NCI-H524 treated with DMSO at 0.1 percent for 48 hours (cell line): ENCODE results near the gene ROCK1.
"Not testable (repeated sequence)": the region's sequence is repeated elsewhere in the genome, so short reads cannot be mapped to it uniquely, and the experiment has no call there.

Experiments
- DNase-seq: peaks from one replicate; lab custom pipeline; 2025; lab: John Stamatoyannopoulos, UW

The ROCK1 gene

GRCh38 chr18:21111346-21112139 is at the start of gene ROCK1:
Gene ROCK1, minus strand, starts transcription at chr18:21111813. Its CDS starts 903 bp downstream, at chr18:21110910.
- DNase-seq, result peak; percentile 83

GRCh38 chr18:21155443-21155842 is 43.8 kb upstream of the ROCK1 start:
- DNase-seq, result no peak

GRCh38 chr18:21146016-21146415 is 34.4 kb upstream of the ROCK1 start:
- DNase-seq, result no peak

GRCh38 chr18:21145371-21145770 is 33.8 kb upstream of the ROCK1 start:
- DNase-seq, result no peak

GRCh38 chr18:21141668-21142422 is 30.2 kb upstream of the ROCK1 start:
- DNase-seq, result no peak

- not testable (repeated sequence) for DNase-seq
Observed at GRCh38 chr18:21137719-21138488, 26.3 kb upstream of the ROCK1 start.

GRCh38 chr18:21134895-21135294 is 23.3 kb upstream of the ROCK1 start:
- no peak for DNase-seq

GRCh38 chr18:21132398-21132918 is 20.8 kb upstream of the ROCK1 start:
- no peak for DNase-seq

GRCh38 chr18:21131698-21132227 is 20.1 kb upstream of the ROCK1 start:
- no peak for DNase-seq

- no peak for DNase-seq
Observed at GRCh38 chr18:21129566-21130216, 18.1 kb upstream of the ROCK1 start.

- DNase-seq, result no peak
Observed at GRCh38 chr18:21123290-21123926, 11.8 kb upstream of the ROCK1 start.

- no peak for DNase-seq
Observed at GRCh38 chr18:21118806-21119205, 7.2 kb upstream of the ROCK1 start.

GRCh38 chr18:21117409-21118131 is 6.0 kb upstream of the ROCK1 start:
- DNase-seq, result no peak

GRCh38 chr18:21115519-21116411 is 4.2 kb upstream of the ROCK1 start:
- no peak for DNase-seq

- DNase-seq, result no peak
Observed at GRCh38 chr18:21112543-21113105, 1.0 kb upstream of the ROCK1 start.

GRCh38 chr18:21112140-21112473 is 494 bp upstream of the ROCK1 start:
- peak; percentile 83 for DNase-seq

GRCh38 chr18:21110713-21111345 is 784 bp downstream of the ROCK1 start:
- DNase-seq, result no peak

GRCh38 chr18:21109936-21110712 is 1.5 kb downstream of the ROCK1 start:
- DNase-seq, result no peak
